A673 (cell line): ENCODE data around the gene YIPF2.

Experiments used
- CTCF ChIP-seq: fragments of 300-800, 200-600 bp; sonication (generic); conservative IDR thresholded peaks from 2 replicates; pipeline ENCODE4 v1.5.1; 2017; ENCODE audit warnings: low read depth, mild to moderate bottlenecking, antibody characterized with exemption, low read length, moderate library complexity, mixed read lengths
- EZH2 ChIP-seq: fragments of 200-600 bp; sonication (generic); IDR thresholded peaks from 2 replicates; pipeline ENCODE4 v1.6.1; 2017; ENCODE audit warnings: borderline replicate concordance, low read depth, mild to moderate bottlenecking, mixed read lengths, antibody characterized with exemption, low read length; ENCODE audit not compliant: poor library complexity, severe bottlenecking

- TF ChIP-seq CTCF (0 out of 2 replicates have a peak, but pooled peaks have one; percentile 16), EZH2 (no peak)
Measured at GRCh38 chr19:10895920-10896319, 32.5 kb downstream of the YIPF2 start.
